ENCODE results near the gene CCL23.

Gene CCL23

GRCh38 chr17:35965272-35965671 lies 52.5 kb downstream of the CCL23 start:
- DNase-seq, result no peak

GRCh38 chr17:35963663-35964062 lies 54.1 kb downstream of the CCL23 start:
- no peak for DNase-seq

Measured in NCI-H187 treated with DMSO at 0.1 percent for 48 hours (cell line).